Activated CD8-positive, alpha-beta T cell treated with anti-CD3 and anti-CD28 coated beads for 36 hours (primary cell): ENCODE results near the gene FOXP2. TPM values are rescaled to one million over a fixed set of nuclear protein-coding genes. Genes with fewer than 3 reads are reported as not detected.

Experiments
- ATAC-seq: fragments of 200-7000 bp; cut with Tn5 transposase; one replicate; pipeline ENCODE4 v1.10.0; 2021; ENCODE audit warnings: mild to moderate bottlenecking, moderate library complexity
- CTCF ChIA-PET: fragments of 350-600 bp; sonication (Branson Sonifier 250); formaldehyde crosslinking; loops from one replicate; lab custom pipeline; 2021; ENCODE audit warnings: antibody characterized with exemption; lab: Charles Lee
- POLR2A ChIA-PET: fragments of 350-600 bp; sonication (Branson Sonifier 250); formaldehyde crosslinking; loops from one replicate; lab custom pipeline; 2021; ENCODE audit warnings: antibody characterized with exemption; lab: Charles Lee
- DNase-seq: peaks from one replicate; pipeline ENCODE4 v3.0.0-alpha.2; 2020
- H3K27ac Mint-ChIP-seq: one replicate; pipeline ENCODE4 v1.8.0; 2021; ENCODE audit warnings: mild to moderate bottlenecking, mixed read lengths
- H3K27me3 Mint-ChIP-seq: one replicate; pipeline ENCODE4 v1.8.0; 2021; ENCODE audit warnings: mixed read lengths
- H3K36me3 Mint-ChIP-seq: one replicate; pipeline ENCODE4 v1.8.0; 2021; ENCODE audit warnings: low read depth, mixed read lengths
- H3K4me1 Mint-ChIP-seq: one replicate; pipeline ENCODE4 v1.8.0; 2021; ENCODE audit warnings: low read depth, mixed read lengths
- H3K4me3 Mint-ChIP-seq: one replicate; pipeline ENCODE4 v1.8.0; 2021; ENCODE audit warnings: mild to moderate bottlenecking, moderate library complexity, mixed read lengths
- H3K9me3 Mint-ChIP-seq: one replicate; pipeline ENCODE4 v1.8.0; 2021; ENCODE audit warnings: mixed read lengths
- intact Hi-C: fragments of 100-400 bp; cut with micrococcal nuclease; formaldehyde crosslinking; loops from one replicate; pipeline ENCODE4 v1.10.0; 2022
- total RNA-seq, 2 experiments: library from RNA; stranded (reverse); gene quantifications; one replicate each; pipeline ENCODE4 v1.2.3, GENCODE V29; 2021
- TF ChIP-seq, protein P1 (sequence below): fragments of 200-600 bp; IDR thresholded peaks from one replicate; pipeline ENCODE4 v1.8.0; 2022; ENCODE audit warnings: antibody characterized with exemption, mild to moderate bottlenecking

Gene FOXP2
- total RNA-seq, 2 experiments from 2014 or later, result not detected

DNA sequence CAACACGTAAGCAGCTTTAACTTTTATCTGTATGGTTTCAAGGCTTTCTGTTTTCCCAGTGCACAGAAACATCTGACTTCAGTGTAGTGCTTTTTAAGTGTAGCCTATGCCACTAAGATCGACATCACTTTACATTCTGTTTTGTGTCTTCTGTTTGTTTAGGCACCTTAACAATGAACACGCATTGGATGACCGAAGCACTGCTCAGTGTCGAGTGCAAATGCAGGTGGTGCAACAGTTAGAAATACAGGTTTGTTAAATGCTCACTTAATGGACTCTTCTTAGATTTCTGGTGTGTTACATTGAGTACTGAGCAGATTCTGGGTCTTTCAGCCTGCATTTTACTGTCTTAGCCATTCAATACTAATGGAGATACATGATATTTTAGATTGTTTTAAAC lies 237.4 kb downstream of the FOXP2 start:
- ChIA-PET POLR2A (no interaction called here), CTCF (no interaction called here)
- no peak overlapping the region for H3K27ac Mint-ChIP-seq
- no peaks in the 10 kb centered on the region for H3K9me3 Mint-ChIP-seq
- intact Hi-C loops, result no loop called here
- no peak for ATAC-seq
- H3K27me3 Mint-ChIP-seq, result peaks cover 1% of the 10 kb centered on the region
- H3K4me1 Mint-ChIP-seq, result no peaks in the 10 kb centered on the region
- DNase-seq, result no peak
- H3K36me3 Mint-ChIP-seq, result no peaks in the 10 kb centered on the region
- TF ChIP-seq, protein P1, sequence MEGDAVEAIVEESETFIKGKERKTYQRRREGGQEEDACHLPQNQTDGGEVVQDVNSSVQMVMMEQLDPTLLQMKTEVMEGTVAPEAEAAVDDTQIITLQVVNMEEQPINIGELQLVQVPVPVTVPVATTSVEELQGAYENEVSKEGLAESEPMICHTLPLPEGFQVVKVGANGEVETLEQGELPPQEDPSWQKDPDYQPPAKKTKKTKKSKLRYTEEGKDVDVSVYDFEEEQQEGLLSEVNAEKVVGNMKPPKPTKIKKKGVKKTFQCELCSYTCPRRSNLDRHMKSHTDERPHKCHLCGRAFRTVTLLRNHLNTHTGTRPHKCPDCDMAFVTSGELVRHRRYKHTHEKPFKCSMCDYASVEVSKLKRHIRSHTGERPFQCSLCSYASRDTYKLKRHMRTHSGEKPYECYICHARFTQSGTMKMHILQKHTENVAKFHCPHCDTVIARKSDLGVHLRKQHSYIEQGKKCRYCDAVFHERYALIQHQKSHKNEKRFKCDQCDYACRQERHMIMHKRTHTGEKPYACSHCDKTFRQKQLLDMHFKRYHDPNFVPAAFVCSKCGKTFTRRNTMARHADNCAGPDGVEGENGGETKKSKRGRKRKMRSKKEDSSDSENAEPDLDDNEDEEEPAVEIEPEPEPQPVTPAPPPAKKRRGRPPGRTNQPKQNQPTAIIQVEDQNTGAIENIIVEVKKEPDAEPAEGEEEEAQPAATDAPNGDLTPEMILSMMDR, result no peak
- no peak overlapping the region for H3K4me3 Mint-ChIP-seq

- DNase-seq (no peak), ATAC-seq (no peak)
- ChIA-PET CTCF (interaction anchor here (1.0 kb wide), 1 partner anchor 57 kb away, joined by 3 read pairs; no protein-coding TSS in a partner anchor), POLR2A (no interaction called here)
- Mint-ChIP-seq H3K4me1 (no peaks in the 10 kb centered on the region), H3K4me3 (no peak overlapping the region), H3K27ac (no peak overlapping the region), H3K27me3 (peaks cover 1% of the 10 kb centered on the region), H3K36me3 (no peaks in the 10 kb centered on the region), H3K9me3 (no peaks in the 10 kb centered on the region)
- TF ChIP-seq, protein P1, result no peak
- intact Hi-C loops, result no loop called here
These were observed 238.9 kb downstream of the FOXP2 start for GRCh38 chr7:114653364-114654088.

DNA sequence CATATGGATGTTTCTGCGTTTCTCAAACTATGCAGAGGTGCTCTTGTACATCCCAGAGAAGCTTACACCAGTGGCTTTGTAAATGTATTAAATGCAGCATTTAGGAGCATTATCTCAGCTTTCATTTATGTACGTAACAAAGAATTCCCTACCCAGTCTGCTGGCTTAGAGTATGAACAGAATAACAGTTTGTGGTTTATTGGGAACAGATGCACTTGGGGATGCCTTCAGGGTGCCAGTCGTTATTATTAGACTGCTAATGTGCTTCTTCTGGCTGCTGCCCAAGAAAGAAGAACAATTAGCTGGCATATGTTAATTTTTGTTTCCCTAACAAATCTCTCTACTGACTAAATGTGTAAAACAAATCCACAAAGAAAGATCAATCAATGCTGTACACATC lies 241.9 kb downstream of the FOXP2 start:
- Mint-ChIP-seq H3K27ac (no peak overlapping the region), H3K36me3 (no peaks in the 10 kb centered on the region), H3K4me3 (no peak overlapping the region), H3K9me3 (no peaks in the 10 kb centered on the region), H3K27me3 (peaks cover 1% of the 10 kb centered on the region), H3K4me1 (no peaks in the 10 kb centered on the region)
- TF ChIP-seq, protein P1, result no peak
- POLR2A ChIA-PET, result no interaction called here
- DNase-seq (no peak), ATAC-seq (no peak)
- intact Hi-C loops, result no loop called here
- CTCF ChIA-PET, result no interaction called here

GRCh38 chr7:114657279-114657678 lies 242.7 kb downstream of the FOXP2 start:
- H3K27me3 Mint-ChIP-seq, result peaks cover 1% of the 10 kb centered on the region
- intact Hi-C loops, result no loop called here
- DNase-seq (no peak), ATAC-seq (no peak)
- H3K4me1 Mint-ChIP-seq, result no peaks in the 10 kb centered on the region
- H3K4me3 Mint-ChIP-seq, result no peak overlapping the region
- CTCF ChIA-PET, result no interaction called here
- H3K9me3 Mint-ChIP-seq, result no peaks in the 10 kb centered on the region
- POLR2A ChIA-PET, result no interaction called here
- H3K36me3 Mint-ChIP-seq, result no peaks in the 10 kb centered on the region
- no peak overlapping the region for H3K27ac Mint-ChIP-seq
- TF ChIP-seq, protein P1, result no peak

GRCh38 chr7:114658216-114658615 lies 243.6 kb downstream of the FOXP2 start:
- POLR2A ChIA-PET, result no interaction called here
- H3K4me1 Mint-ChIP-seq, result no peaks in the 10 kb centered on the region
- no peak overlapping the region for H3K27ac Mint-ChIP-seq
- CTCF ChIA-PET, result no interaction called here
- intact Hi-C loops, result no loop called here
- ATAC-seq (no peak), DNase-seq (no peak)
- H3K4me3 Mint-ChIP-seq, result no peak overlapping the region
- TF ChIP-seq, protein P1, result no peak
- H3K36me3 Mint-ChIP-seq, result no peaks in the 10 kb centered on the region
- H3K9me3 Mint-ChIP-seq, result no peaks in the 10 kb centered on the region
- H3K27me3 Mint-ChIP-seq, result peaks cover under 1% of the 10 kb centered on the region
